GM12891 (cell line): Measurements from ENCODE around the gene PIAS1.
A peak's percentile ranks its signal among the peaks of the same experiment; 100 is the strongest.
"Not testable (repeated sequence)": the region's sequence is repeated elsewhere in the genome, so short reads cannot be mapped to it uniquely, and the experiment has no call there.

ENCODE experiments used
- DNase-seq: peaks from one replicate; pipeline ENCODE4 v3.0.0; 2011; ENCODE audit warnings: low spot score; ENCODE audit not compliant: insufficient read length
- FAIRE-seq: peaks from 2 replicates; lab custom pipeline; 2011; peaks lifted over from hg19 to GRCh38; lab: Jason Lieb, UNC
- PAX5 ChIP-seq: IDR thresholded peaks from 2 replicates; pipeline ENCODE4 v1.6.1; 2011; ENCODE audit warnings: low read length, moderate library complexity, mild to moderate bottlenecking; ENCODE audit not compliant: insufficient read depth, severe bottlenecking
- POLR2A ChIP-seq: IDR thresholded peaks from 2 replicates; pipeline ENCODE4 v1.6.1; 2011; ENCODE audit warnings: low read depth, low read length, control low read depth
- POLR2AphosphoS5 ChIP-seq: IDR thresholded peaks from 2 replicates; pipeline ENCODE4 v1.6.1; 2011; ENCODE audit warnings: low read depth, low read length, control low read depth
- POU2F2 ChIP-seq: IDR thresholded peaks from 2 replicates; pipeline ENCODE4 v1.6.1; 2011; ENCODE audit warnings: low read depth, mild to moderate bottlenecking, control low read depth, low read length, moderate library complexity
- SPI1 ChIP-seq: IDR thresholded peaks from 2 replicates; pipeline ENCODE4 v1.6.1; 2011; ENCODE audit warnings: low read depth, low read length, control low read depth
- TAF1 ChIP-seq: IDR thresholded peaks from 2 replicates; pipeline ENCODE4 v1.6.1; 2011; ENCODE audit warnings: low read depth, low read length, control low read depth

Gene PIAS1

GRCh38 chr15:68231102-68231818, 177.1 kb downstream of the PIAS1 start:
- DNase-seq (no peak), FAIRE-seq (no peak)
- TF ChIP-seq TAF1 (no peak), POLR2A (no peak), SPI1 (no peak), POLR2AphosphoS5 (no peak), PAX5 (no peak), POU2F2 (no peak)

GRCh38 chr15:68232449-68232848, 178.3 kb downstream of the PIAS1 start:
- TF ChIP-seq POU2F2 (no peak), POLR2A (no peak), SPI1 (no peak), PAX5 (no peak), TAF1 (no peak)
- no peak for DNase-seq
- FAIRE-seq = no peak

- DNase-seq (no peak), FAIRE-seq (no peak)
- TF ChIP-seq TAF1 (no peak), SPI1 (peak; percentile 71)
Measured at GRCh38 chr15:68232937-68233336, 178.8 kb downstream of the PIAS1 start.

GRCh38 chr15:68234060-68234459, 179.9 kb downstream of the PIAS1 start:
- TF ChIP-seq PAX5 (no peak), SPI1 (no peak), POLR2AphosphoS5 (no peak), POU2F2 (no peak), POLR2A (no peak), TAF1 (no peak)
- DNase-seq (no peak), FAIRE-seq (no peak)

GRCh38 chr15:68234520-68234919, 180.4 kb downstream of the PIAS1 start:
- DNase-seq, FAIRE-seq: not testable (repeated sequence)

- TF ChIP-seq SPI1 (no peak), POLR2AphosphoS5 (no peak), PAX5 (no peak), TAF1 (no peak), POU2F2 (no peak), POLR2A (no peak)
- DNase-seq (no peak), FAIRE-seq (no peak)
Measured at GRCh38 chr15:68235022-68235421, 180.9 kb downstream of the PIAS1 start.

- FAIRE-seq (no peak), DNase-seq (no peak)
- TF ChIP-seq TAF1 (no peak), POLR2A (no peak), SPI1 (no peak), POLR2AphosphoS5 (no peak), POU2F2 (no peak), PAX5 (no peak)
Measured at GRCh38 chr15:68239025-68239424, 184.9 kb downstream of the PIAS1 start.

- DNase-seq = no peak
- no peak for TF ChIP-seq SPI1
- no peak for FAIRE-seq
Measured at GRCh38 chr15:68241088-68241935, 187.2 kb downstream of the PIAS1 start.
